Neural cell (in vitro differentiated cells): ENCODE data around the gene GPHB5.

Source experiments
- CTCF ChIP-seq: fragments of 450-650 bp; IDR thresholded peaks from 2 replicates; pipeline ENCODE4 v1.5.1; 2014; ENCODE audit warnings: antibody characterized with exemption, mild to moderate bottlenecking, moderate library complexity; ENCODE audit not compliant: poor library complexity, severe bottlenecking
- EP300 ChIP-seq: fragments of 450-650 bp; conservative IDR thresholded peaks from 2 replicates; pipeline ENCODE4 v1.6.1; 2014; ENCODE audit warnings: antibody characterized with exemption, mild to moderate bottlenecking, moderate library complexity; ENCODE audit not compliant: poor library complexity, severe bottlenecking
- EZH2 ChIP-seq: fragments of 200-600, 300-800 bp; shearing (Covaris generic), sonication (generic); IDR thresholded peaks from 2 replicates; pipeline ENCODE4 v1.6.1; 2014; ENCODE audit warnings: antibody characterized with exemption, low read length, borderline replicate concordance, mild to moderate bottlenecking; ENCODE audit not compliant: insufficient read depth, poor library complexity, severe bottlenecking
- MXI1 ChIP-seq: fragments of 450-650 bp; conservative IDR thresholded peaks from 2 replicates; pipeline ENCODE4 v1.6.1; 2014; ENCODE audit warnings: antibody characterized with exemption, mild to moderate bottlenecking; ENCODE audit not compliant: poor library complexity, severe bottlenecking
- POLR2AphosphoS5 ChIP-seq: IDR thresholded peaks from 2 replicates; pipeline ENCODE4 v1.6.1; 2012
- SMC3 ChIP-seq: fragments of 450-650 bp; conservative IDR thresholded peaks from 2 replicates; pipeline ENCODE4 v1.6.1; 2014; ENCODE audit warnings: antibody characterized with exemption, mild to moderate bottlenecking, moderate library complexity; ENCODE audit not compliant: poor library complexity
- TF ChIP-seq, protein P1 (sequence below): IDR thresholded peaks from 2 replicates; pipeline ENCODE4 v1.6.1; 2012; ENCODE audit warnings: borderline replicate concordance

GRCh38 chr14:63296060-63296563 is 22.6 kb downstream of the GPHB5 start:
- TF ChIP-seq CTCF, result no peak
- no peak for TF ChIP-seq SMC3
- no peak for TF ChIP-seq EZH2
- TF ChIP-seq EP300, result no peak
- TF ChIP-seq, protein P1, sequence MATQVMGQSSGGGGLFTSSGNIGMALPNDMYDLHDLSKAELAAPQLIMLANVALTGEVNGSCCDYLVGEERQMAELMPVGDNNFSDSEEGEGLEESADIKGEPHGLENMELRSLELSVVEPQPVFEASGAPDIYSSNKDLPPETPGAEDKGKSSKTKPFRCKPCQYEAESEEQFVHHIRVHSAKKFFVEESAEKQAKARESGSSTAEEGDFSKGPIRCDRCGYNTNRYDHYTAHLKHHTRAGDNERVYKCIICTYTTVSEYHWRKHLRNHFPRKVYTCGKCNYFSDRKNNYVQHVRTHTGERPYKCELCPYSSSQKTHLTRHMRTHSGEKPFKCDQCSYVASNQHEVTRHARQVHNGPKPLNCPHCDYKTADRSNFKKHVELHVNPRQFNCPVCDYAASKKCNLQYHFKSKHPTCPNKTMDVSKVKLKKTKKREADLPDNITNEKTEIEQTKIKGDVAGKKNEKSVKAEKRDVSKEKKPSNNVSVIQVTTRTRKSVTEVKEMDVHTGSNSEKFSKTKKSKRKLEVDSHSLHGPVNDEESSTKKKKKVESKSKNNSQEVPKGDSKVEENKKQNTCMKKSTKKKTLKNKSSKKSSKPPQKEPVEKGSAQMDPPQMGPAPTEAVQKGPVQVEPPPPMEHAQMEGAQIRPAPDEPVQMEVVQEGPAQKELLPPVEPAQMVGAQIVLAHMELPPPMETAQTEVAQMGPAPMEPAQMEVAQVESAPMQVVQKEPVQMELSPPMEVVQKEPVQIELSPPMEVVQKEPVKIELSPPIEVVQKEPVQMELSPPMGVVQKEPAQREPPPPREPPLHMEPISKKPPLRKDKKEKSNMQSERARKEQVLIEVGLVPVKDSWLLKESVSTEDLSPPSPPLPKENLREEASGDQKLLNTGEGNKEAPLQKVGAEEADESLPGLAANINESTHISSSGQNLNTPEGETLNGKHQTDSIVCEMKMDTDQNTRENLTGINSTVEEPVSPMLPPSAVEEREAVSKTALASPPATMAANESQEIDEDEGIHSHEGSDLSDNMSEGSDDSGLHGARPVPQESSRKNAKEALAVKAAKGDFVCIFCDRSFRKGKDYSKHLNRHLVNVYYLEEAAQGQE, result no peak
- TF ChIP-seq POLR2AphosphoS5, result no peak
- TF ChIP-seq MXI1, result no peak
